ENCODE results near the gene PRDM16.

DNA sequence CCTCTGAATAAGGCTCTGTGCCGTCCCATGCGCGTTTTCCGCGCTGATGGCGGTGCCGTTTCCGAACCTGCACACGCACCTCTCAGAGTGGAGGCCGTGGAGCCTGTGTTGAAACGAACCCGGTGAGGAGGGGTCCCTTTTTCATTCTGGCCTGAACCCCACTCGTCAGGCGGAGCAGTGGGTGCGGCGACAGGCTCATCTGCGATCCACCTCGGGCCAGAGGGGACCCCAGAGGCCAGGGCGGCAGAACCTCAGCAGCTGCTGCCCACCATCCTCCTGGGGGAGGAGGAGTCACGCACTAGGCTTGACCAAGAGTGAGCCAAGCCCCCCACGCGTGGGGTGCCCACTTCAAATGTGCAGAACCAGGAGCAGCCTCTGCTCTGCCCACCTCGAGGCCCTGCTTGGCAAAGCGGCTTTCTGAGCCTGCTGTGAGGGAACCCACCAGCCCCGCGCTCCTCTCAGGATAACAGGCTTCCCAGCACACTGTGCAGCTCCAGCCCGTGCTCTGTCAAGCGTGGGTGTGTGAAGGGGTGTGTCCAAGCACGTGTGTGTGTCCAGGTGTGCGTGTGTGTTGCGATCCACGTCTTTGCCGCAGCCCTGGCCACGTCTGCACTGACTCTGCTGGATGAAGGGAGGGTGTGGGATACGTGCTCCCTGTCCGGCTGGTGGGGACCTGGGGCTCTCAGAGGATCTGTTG is 6.8 kb downstream of the PRDM16 start:
- no peak for TF ChIP-seq POLR2A (IDR thresholded peaks at IDR 0.05)
- TF ChIP-seq, protein P1, sequence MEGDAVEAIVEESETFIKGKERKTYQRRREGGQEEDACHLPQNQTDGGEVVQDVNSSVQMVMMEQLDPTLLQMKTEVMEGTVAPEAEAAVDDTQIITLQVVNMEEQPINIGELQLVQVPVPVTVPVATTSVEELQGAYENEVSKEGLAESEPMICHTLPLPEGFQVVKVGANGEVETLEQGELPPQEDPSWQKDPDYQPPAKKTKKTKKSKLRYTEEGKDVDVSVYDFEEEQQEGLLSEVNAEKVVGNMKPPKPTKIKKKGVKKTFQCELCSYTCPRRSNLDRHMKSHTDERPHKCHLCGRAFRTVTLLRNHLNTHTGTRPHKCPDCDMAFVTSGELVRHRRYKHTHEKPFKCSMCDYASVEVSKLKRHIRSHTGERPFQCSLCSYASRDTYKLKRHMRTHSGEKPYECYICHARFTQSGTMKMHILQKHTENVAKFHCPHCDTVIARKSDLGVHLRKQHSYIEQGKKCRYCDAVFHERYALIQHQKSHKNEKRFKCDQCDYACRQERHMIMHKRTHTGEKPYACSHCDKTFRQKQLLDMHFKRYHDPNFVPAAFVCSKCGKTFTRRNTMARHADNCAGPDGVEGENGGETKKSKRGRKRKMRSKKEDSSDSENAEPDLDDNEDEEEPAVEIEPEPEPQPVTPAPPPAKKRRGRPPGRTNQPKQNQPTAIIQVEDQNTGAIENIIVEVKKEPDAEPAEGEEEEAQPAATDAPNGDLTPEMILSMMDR (IDR thresholded peaks at IDR 0.05) = no peak
